Heart right ventricle (tissue), 16 donors: ENCODE data around the gene TAC3. TPM values are rescaled to one million over a fixed set of nuclear protein-coding genes. Genes with fewer than 3 reads are reported as not detected.
A peak's percentile ranks its signal among the peaks of the same experiment; 100 is the strongest.

ENCODE experiments used
- ATAC-seq, 8 donors: fragments of 200-7000 bp; cut with Tn5 transposase; one replicate each; pipeline ENCODE4 v1.9.1; 2020; ENCODE audit warnings: mild to moderate bottlenecking in 8 of 8, moderate library complexity in 8 of 8, moderate number of reproducible peaks in 1 of 8
- DNase-seq, 2 donors: peaks; one replicate each; pipeline ENCODE4 v3.0.0-alpha.2; 2020
- H3K27ac ChIP-seq, 10 donors: fragments of 200-600 bp; sonication (generic) in 2 of 10; one replicate each; pipeline versions ENCODE4 v1.5.0 to v1.8.0; 2020 to 2022; ENCODE audit warnings: mild to moderate bottlenecking in 3 of 10
- H3K27me3 ChIP-seq, 7 donors: fragments of 200-600 bp; one replicate each; pipeline ENCODE4 v1.8.0; 2021 to 2022; ENCODE audit warnings: mild to moderate bottlenecking in 2 of 7
- H3K36me3 ChIP-seq, 9 donors: fragments of 200-600 bp; sonication (generic) in 1 of 9; one replicate each; pipeline versions ENCODE4 v1.5.0 to v1.8.0; 2020 to 2022; ENCODE audit warnings: mild to moderate bottlenecking in 2 of 9
- H3K4me1 ChIP-seq, 9 donors: fragments of 200-600 bp; sonication (generic) in 1 of 9; one replicate each; pipeline versions ENCODE4 v1.5.0 to v1.8.0; 2020 to 2022; ENCODE audit warnings: mild to moderate bottlenecking in 4 of 9
- H3K4me3 ChIP-seq, 10 donors: fragments of 200-600 bp; sonication (generic) in 2 of 10; one replicate each; pipeline versions ENCODE4 v1.5.0 to v1.8.0; 2020 to 2022; ENCODE audit warnings: mild to moderate bottlenecking in 7 of 10, moderate library complexity in 2 of 10
- H3K9me3 ChIP-seq, 11 donors: fragments of 200-600 bp in 10 of 11; sonication (generic) in 2 of 11; one replicate each; pipeline versions ENCODE4 v1.5.0 to v1.8.0; 2013 to 2022; ENCODE audit warnings: mild to moderate bottlenecking in 2 of 11, control low read depth in 1 of 11, moderate library complexity in 1 of 11
- CTCF ChIP-seq, 9 donors: fragments of 200-600 bp; sonication (generic) in 2 of 9; IDR thresholded peaks; one replicate each; pipeline versions ENCODE4 v1.5.0 to v1.8.0; 2021 to 2022; ENCODE audit warnings: antibody characterized with exemption in 9 of 9, mild to moderate bottlenecking in 5 of 9, moderate library complexity in 1 of 9
- WGBS, 2 donors: extraction: QIAGEN DNeasy Blood & Tissue Kit; methylation state at CpG; one replicate each; pipeline ENCODE4 v1.1.7; 2013; ENCODE audit warnings: inconsistent platforms in 1 of 2; 5-methylcytosine and 5-hydroxymethylcytosine counted together
- intact Hi-C, 10 donors: fragments of 100-400 bp; cut with DNase I; formaldehyde crosslinking; loops; one replicate each; pipeline versions ENCODE4 v1.11.1 to v1.14.2; 2022
- polyA plus RNA-seq, 2 donors: library from polyadenylated mRNA; stranded (reverse); fragments of 200-250 nt; gene quantifications; one replicate each; pipeline ENCODE4 v1.2.3, GENCODE V29; 2013
- total RNA-seq, 10 donors: library from RNA; stranded (reverse); fragmentation: NEBNext Ultra II Directional in 3 of 10; extraction: Animal tissue kit (Norgen Biotek cat#: 25700) in 3 of 10; gene quantifications; one replicate each; pipeline versions ENCODE4 v1.2.1 to v1.2.4, GENCODE V29; 2021 to 2023
- donor health status: Arrhythmogenic right ventricular cardiomyopathy.
- donor health status: ischemic (EF 13 %, LVEDD 7.1; RV severe dilation, severe dysfunction).
- donor health status: healthy with polysubstance abuse.
- donor health status: DM: no; HTN: yes; CAD: no.
- donor health status: DM: no; HTN: no; CAD: no.
- donor health status: ischemic (EF 25% LVEDD 6.9; RV normal size, moderate dysfunction).
- donor health status: ischemic (EF 25% LVEDD 5.7; RV mildly dilated, moderate dysfunction).
- donor health status: healthy.
- donor health status: DM: yes; HTN: yes; CAD: no.
- donor health status: Ischemic cardiomyopathy.
- donor health status: ischemic (EF 35%, LVEDD 5.7; RV mildly dilated, moderate dysfunction).
- donor health status: nonischemic (EF 11% LVEDD 7.7; RV severe dilation, severe dysfunction).
- donor health status: DM: yes; HTN: yes; CAD: no.
- donor health status: PGD.
- donor health status: ischemic (EF 29% LVEDD 5.4; RV normal size, mild dysfunction).
- donor health status: nonischemic (EF 23%, LVEDD 6.1; RV moderate dilation, normal function).

Gene TAC3
- total and polyA plus RNA-seq, 12 donors, result not detected

GRCh38 chr12:57003395-57003794 is 12.9 kb downstream of the TAC3 start:
- H3K36me3 ChIP-seq, result peaks cover 0 to 60% (median 31%) of the 10 kb centered on the region in 9 donors
- no peak for ATAC-seq
- H3K27me3 ChIP-seq, result no peaks in the 10 kb centered on the region
- TF ChIP-seq CTCF (IDR thresholded peaks at IDR 0.05), result no peak
- intact Hi-C loops, result loop anchor here in 6 of 10 donors (5.0 to 10.0 kb wide), 5 partner anchors 56 to 246 kb away; partner anchors contain the start of gene HSD17B6 (in 1 of the 6)
- H3K4me3 ChIP-seq, result no peak overlapping the region
- H3K4me1 ChIP-seq, result peaks cover 0 to 40% (median 32%) of the 10 kb centered on the region in 9 donors
- H3K27ac ChIP-seq, result no peak overlapping the region
- no peak for DNase-seq
- H3K9me3 ChIP-seq, result no peaks in the 10 kb centered on the region
- WGBS, 2 donors, result 92 to 95% methylated on average over 13 of the region's 13 CpGs

- Histone ChIP-seq H3K27me3 (no peaks in the 10 kb centered on the region), H3K4me3 (no peak overlapping the region), H3K27ac (no peak overlapping the region), H3K4me1 (peaks cover 0 to 39% (median 27%) of the 10 kb centered on the region in 9 donors), H3K36me3 (peaks cover 0 to 68% (median 31%) of the 10 kb centered on the region in 9 donors), H3K9me3 (no peaks in the 10 kb centered on the region)
- peak; percentile 49 to 80 (median 75) for TF ChIP-seq CTCF (IDR thresholded peaks at IDR 0.05)
- DNase-seq (peak; percentile 60 to 62), ATAC-seq (peak in 7 of 8 donors; percentile 20 to 57 (median 48))
- intact Hi-C loops, result loop anchor here in 6 of 10 donors (5.0 to 10.0 kb wide), 5 partner anchors 54 to 244 kb away; partner anchors contain the start of gene HSD17B6 (in 1 of the 6)
- WGBS, 2 donors, result 34 to 37% methylated on average over 13 of the region's 13 CpGs
Observed at GRCh38 chr12:57001448-57001906, 14.9 kb downstream of the TAC3 start.

- TF ChIP-seq CTCF (IDR thresholded peaks at IDR 0.05), result no peak
- DNase-seq (no peak), ATAC-seq (no peak)
- H3K4me3 ChIP-seq, result no peak overlapping the region
- WGBS, 2 donors, result 63 to 97% methylated on average over 1 of the region's 1 CpG
- H3K9me3 ChIP-seq, result no peaks in the 10 kb centered on the region
- H3K27ac ChIP-seq, result no peak overlapping the region
- peaks cover 0 to 34% (median 22%) of the 10 kb centered on the region in 9 donors for H3K4me1 ChIP-seq
- intact Hi-C loops, result loop anchor here in 6 of 10 donors (5.0 to 10.0 kb wide), 5 partner anchors 53 to 243 kb away; partner anchors contain the start of gene HSD17B6 (in 1 of the 6)
- H3K27me3 ChIP-seq, result no peaks in the 10 kb centered on the region
- peaks cover 0 to 75% (median 31%) of the 10 kb centered on the region in 9 donors for H3K36me3 ChIP-seq
Observed at GRCh38 chr12:57000393-57000792, 15.9 kb downstream of the TAC3 start.

GRCh38 chr12:56999456-56999855 is 16.9 kb downstream of the TAC3 start:
- DNase-seq (no peak), ATAC-seq (no peak)
- no peak for TF ChIP-seq CTCF (IDR thresholded peaks at IDR 0.05)
- intact Hi-C loops, result no loop called here
- Histone ChIP-seq H3K4me3 (no peak overlapping the region), H3K36me3 (peaks cover 0 to 77% (median 29%) of the 10 kb centered on the region in 9 donors), H3K9me3 (no peaks in the 10 kb centered on the region), H3K27ac (no peak overlapping the region), H3K4me1 (peaks cover 0 to 26% (median 14%) of the 10 kb centered on the region in 9 donors), H3K27me3 (no peaks in the 10 kb centered on the region)
- 91 to 94% methylated on average over 4 of the region's 4 CpGs for WGBS, 2 donors
